ENCODE data around the gene INSIG1.
A peak's percentile ranks its signal among the peaks of the same experiment; 100 is the strongest.

The INSIG1 gene

GRCh38 chr7:155286686-155287085, 11.0 kb upstream of the INSIG1 start:
- DNase-seq = no peak

DNA sequence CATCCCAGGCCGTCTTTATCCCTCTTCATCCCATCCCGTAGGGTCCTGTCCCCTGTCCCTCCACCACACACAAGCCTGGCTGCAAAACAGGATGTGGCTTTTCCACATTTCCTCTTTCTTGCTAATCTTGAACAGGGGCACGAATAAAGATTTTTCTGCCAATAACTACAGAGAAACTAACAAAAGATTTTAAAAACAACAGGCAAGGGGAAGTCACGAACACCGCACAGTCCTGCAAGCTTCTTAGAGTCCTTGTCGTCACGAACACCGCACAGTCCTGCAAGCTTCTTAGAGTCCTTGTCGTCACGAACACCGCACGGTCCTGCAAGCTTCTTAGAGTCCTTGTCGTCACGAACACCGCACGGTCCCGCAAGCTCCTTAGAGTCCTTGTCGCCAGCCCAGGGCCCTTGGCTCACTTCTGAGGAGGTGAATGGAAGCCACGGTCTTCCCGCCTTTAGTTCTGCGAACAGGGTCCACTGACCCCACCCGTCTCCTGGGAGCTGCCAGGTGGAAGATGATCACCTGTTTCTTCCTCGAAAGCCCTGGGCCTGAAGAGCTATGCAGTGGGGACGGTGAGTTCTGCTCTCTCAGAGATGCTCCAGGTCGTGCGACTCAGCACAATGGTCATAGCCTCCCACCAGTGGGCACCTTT, 10.3 kb upstream of the INSIG1 start:
- no peak for DNase-seq

DNA sequence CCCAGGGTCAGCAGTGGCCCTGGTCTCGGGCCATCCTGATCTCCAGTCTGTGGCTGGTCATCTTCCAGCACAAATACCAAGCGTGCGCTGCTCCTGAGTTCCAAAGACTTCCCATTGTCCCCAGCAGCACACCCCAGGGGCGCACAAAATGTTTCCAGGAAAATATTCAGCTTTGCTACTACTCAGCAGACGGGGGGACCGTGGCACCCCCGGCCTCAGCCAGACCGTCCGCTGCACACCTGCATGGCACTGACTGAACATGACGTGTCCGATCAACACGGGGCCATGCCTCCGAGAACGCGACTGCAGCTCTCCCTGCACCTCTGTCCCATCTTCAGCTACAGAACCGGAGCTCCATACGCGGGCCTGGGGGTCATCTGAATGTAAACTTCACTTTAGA, 9.6 kb upstream of the INSIG1 start:
- DNase-seq = no peak

GRCh38 chr7:155289107-155289506, 8.6 kb upstream of the INSIG1 start:
- no peak for DNase-seq

- no peak for DNase-seq
Observed at GRCh38 chr7:155289949-155290501, 7.7 kb upstream of the INSIG1 start.

DNA sequence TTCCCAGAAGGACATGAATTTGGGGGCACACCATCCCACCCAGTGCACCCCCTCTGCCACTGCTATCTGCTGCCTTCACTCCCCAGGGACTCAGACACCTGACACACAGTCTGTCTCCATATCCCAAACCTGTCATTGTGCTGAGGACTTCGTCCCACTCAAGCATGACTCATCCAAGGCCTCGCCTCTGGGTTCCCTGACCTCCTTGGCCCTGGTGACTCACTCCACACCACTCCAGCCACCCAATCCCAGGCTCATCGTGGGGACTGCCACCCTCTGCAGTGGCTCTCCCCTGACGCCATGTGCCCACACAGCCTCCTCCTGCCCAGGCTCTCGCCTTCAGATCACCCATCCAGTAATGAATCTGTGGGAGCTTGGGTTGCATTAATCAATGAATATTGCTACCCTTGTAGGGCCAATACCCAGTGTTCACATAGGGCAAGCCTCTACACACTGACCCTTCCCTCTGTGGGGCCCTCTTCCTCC, 6.6 kb upstream of the INSIG1 start:
- no peak for DNase-seq

- no peak for DNase-seq
Observed at GRCh38 chr7:155291729-155292128, 5.9 kb upstream of the INSIG1 start.

- DNase-seq = no peak
Observed at GRCh38 chr7:155292680-155293226, 4.9 kb upstream of the INSIG1 start.

GRCh38 chr7:155293721-155294510, 3.8 kb upstream of the INSIG1 start:
- DNase-seq = no peak

DNA sequence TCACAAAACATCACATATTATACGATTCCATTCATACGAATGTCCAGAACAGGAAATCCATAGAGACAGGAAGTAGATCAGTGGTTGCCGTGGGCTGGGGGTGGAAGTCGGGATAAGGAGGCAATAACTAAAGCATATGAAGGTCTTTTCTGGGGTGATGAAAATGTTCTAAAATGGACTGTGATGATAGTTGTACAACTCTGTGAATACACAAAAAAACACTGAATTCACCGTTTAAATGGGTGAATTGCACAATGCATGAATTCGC, 3.2 kb upstream of the INSIG1 start:
- DNase-seq = no peak

- DNase-seq = no peak
Observed at GRCh38 chr7:155295511-155295910, 2.2 kb upstream of the INSIG1 start.

GRCh38 chr7:155296006-155296787, 1.5 kb upstream of the INSIG1 start:
- no peak for DNase-seq

GRCh38 chr7:155296788-155297516, 726 bp upstream of the INSIG1 start:
- peak; percentile 65 for DNase-seq

GRCh38 chr7:155298288-155298833, 683 bp downstream of the INSIG1 start:
- no peak for DNase-seq

- peak; percentile 94 for DNase-seq
Observed at GRCh38 chr7:155298834-155299534, 1.3 kb downstream of the INSIG1 start.

DNA sequence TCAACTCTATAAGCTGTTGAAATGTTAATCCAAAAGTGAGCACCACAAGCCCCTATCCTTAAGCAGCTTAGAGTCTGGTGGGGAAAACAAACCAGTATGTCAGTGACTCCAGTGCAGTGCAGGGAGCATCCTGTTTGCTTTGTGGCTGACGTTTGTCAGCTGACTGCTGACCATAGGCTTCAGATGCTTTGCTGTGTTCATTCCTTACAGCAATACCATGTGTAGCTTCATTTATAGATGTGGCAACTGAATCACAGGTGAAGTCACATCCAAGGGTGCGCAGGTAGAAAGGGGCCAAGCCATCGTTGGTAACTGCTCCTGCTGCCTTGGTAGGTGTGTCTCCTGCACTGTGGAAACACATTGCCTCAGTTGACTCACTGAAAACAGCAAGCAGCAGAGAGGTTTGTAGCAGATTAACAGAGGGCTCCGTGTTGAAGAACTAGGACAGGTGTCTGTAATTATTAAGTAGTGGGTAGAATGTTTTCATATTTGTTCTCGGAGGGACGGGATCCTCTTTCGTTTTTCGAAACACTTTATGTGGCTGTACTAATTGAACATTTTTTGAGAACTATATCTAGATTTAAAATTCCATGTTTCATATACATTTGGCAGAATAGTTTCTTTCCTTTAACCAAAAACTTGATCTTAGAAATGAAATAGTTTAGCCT, 2.0 kb downstream of the INSIG1 start:
- no peak for DNase-seq

DNA sequence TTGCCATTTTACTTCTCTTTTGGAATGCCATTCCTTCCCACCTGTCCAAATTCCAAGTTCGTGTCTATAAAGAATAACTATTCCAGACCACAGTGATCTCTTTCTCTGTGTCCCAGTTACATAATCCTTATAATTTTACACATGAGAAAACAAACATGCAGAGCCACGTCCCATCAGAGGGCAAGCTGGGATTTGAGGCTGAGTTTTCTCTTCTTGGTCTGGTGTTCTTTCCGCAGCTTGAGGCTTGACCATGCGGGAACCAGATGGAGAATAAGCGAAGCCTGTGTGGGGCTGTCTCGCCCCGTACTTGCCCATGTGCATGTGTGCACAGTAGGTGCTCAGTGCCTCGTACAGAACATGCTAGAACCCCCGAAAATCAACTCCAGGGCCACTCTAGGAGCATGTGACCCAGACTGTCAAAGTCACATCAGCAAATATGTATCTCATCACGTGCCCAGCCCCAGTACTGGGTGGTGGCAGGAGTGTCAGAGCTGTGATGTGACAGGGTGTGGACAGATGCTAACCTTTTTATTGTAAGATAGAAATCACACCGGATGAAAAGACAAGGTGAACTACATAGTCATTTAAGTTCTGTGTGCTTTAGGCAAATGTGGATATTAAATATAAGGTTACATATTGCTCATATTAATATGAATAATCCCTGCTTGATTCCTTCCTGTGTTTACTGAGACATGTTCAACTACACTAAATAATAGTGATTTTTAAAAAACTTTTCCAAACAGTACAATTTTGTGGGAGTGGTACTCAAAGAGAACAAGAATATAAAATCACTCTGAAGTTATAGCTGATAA, 3.2 kb downstream of the INSIG1 start:
- no peak for DNase-seq

- no peak for DNase-seq
Observed at GRCh38 chr7:155303039-155303593, 5.4 kb downstream of the INSIG1 start.

DNA sequence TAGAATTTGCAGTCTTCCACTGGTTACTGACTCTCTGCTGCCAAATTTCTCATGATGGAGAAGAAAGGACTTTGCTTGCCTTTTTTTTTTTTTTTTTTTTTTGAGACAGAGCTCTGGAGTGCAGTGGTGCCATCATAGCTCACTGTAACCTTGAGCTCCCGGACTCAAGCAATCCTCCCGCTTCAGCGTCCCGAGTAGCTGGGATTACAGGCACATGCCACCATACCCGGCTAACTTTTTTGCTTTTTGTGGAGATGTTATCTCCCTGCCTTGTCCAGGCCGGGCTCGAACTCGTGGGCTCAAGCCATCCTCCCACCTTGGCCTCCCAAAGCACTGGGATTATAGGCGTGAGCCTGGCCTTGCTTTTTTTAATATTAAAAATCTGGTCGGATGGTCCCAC, 6.2 kb downstream of the INSIG1 start:
- no peak for DNase-seq
